KOPT-K1 (cell line): ENCODE measurements around the gene TCEANC2.

Experiments used
- H3K27ac ChIP-seq: fragments of 200-600 bp; sonication (generic); 2 replicates; pipeline ENCODE4 v1.5.1; 2016; ENCODE audit warnings: antibody characterized with exemption, mild to moderate bottlenecking, low read depth, low read length; ENCODE audit not compliant: poor library complexity, severe bottlenecking
- H3K36me3 ChIP-seq: fragments of 200-600 bp; sonication (generic); 2 replicates; pipeline ENCODE4 v1.5.1; 2017; ENCODE audit warnings: antibody characterized with exemption, mild to moderate bottlenecking, low read length, moderate library complexity; ENCODE audit not compliant: insufficient read depth
- H3K9me3 ChIP-seq: fragments of 200-600 bp; sonication (generic); 2 replicates; pipeline ENCODE4 v1.5.1; 2017; ENCODE audit warnings: antibody characterized with exemption, low read length, mild to moderate bottlenecking; ENCODE audit not compliant: insufficient read depth, poor library complexity, severe bottlenecking

The TCEANC2 gene

GRCh38 chr1:54139711-54140110, 86.3 kb downstream of the TCEANC2 start:
- Histone ChIP-seq H3K9me3 (no peaks in the 10 kb centered on the region), H3K27ac (no peak overlapping the region), H3K36me3 (no peaks in the 10 kb centered on the region)

- no peaks in the 10 kb centered on the region for H3K9me3 ChIP-seq
- H3K27ac ChIP-seq = no peak overlapping the region
- no peaks in the 10 kb centered on the region for H3K36me3 ChIP-seq
These were observed 88.9 kb downstream of the TCEANC2 start for GRCh38 chr1:54142146-54142900.

DNA sequence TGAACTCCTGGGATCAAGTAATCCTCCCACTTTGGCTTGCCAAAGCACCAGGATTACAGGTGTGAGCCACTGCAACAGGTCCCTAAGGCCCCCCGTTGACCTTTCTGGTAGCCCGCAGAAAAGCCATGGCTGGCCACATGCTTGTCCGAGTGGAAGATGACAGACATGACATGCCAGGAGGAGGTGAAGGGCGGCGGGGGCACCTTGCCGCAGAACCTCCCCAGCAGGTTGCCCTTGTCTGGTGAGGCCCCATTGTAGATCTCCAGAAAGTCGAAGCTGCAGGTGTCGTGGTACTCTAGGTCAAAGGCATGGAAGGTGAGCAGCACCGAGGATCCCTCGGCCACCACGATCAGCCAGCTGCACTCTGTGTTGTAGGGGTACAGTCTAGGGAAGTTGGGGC, 91.0 kb downstream of the TCEANC2 start:
- Histone ChIP-seq H3K9me3 (no peaks in the 10 kb centered on the region), H3K27ac (no peak overlapping the region), H3K36me3 (no peaks in the 10 kb centered on the region)

- H3K27ac ChIP-seq = no peak overlapping the region
- no peaks in the 10 kb centered on the region for H3K9me3 ChIP-seq
- H3K36me3 ChIP-seq = no peaks in the 10 kb centered on the region
These were observed 96.3 kb downstream of the TCEANC2 start for GRCh38 chr1:54149734-54150133.

DNA sequence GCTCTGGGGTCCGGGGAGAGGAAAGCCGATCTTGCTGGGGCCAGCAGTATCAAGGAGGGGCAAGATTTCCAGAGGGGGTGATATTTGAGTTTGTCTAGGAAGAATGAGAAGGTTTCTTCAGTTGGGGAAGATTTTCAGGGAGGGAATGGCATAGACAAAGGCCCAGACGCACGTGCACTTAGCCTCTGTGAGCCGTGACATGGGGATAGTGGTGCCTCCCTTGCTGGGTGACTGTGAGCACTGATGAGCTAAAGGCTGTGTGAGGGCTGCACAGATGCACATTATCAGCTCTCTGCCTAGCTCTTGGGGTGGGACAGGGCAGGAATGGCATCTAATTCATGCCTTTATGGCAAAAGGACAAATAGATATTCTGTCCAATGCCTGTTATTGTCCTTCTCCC, 97.6 kb downstream of the TCEANC2 start:
- Histone ChIP-seq H3K27ac (no peak overlapping the region), H3K9me3 (no peaks in the 10 kb centered on the region), H3K36me3 (no peaks in the 10 kb centered on the region)

DNA sequence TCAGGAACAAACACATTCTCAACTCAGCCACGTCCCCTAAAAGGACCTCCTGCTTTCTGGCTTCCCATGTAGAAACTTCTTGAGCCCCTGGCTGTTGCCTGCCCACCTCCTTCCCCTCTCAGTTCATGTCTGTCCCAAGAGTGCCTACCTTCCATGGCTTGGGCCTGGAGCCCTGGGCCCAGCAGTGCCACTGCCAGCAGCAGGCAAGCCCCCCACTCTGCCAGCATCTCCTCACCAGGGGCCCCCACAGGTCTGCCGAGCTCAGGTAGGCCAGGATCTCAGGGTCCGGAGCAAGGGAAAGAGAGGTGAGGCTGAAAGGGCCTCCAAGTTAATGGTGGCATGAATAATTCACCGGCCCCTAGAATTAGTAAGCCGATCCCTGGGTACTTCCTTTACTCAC, 99.3 kb downstream of the TCEANC2 start, which contains the start of gene CDCP2:
TSS of gene CDCP2 (minus strand) at position 305 of the 400 bp plus-strand sequence. CDS start at position 227, 78 bp downstream.
- Histone ChIP-seq H3K9me3 (no peaks in the 10 kb centered on the region), H3K36me3 (no peaks in the 10 kb centered on the region), H3K27ac (no peak within 1 kb of the TSS)

DNA sequence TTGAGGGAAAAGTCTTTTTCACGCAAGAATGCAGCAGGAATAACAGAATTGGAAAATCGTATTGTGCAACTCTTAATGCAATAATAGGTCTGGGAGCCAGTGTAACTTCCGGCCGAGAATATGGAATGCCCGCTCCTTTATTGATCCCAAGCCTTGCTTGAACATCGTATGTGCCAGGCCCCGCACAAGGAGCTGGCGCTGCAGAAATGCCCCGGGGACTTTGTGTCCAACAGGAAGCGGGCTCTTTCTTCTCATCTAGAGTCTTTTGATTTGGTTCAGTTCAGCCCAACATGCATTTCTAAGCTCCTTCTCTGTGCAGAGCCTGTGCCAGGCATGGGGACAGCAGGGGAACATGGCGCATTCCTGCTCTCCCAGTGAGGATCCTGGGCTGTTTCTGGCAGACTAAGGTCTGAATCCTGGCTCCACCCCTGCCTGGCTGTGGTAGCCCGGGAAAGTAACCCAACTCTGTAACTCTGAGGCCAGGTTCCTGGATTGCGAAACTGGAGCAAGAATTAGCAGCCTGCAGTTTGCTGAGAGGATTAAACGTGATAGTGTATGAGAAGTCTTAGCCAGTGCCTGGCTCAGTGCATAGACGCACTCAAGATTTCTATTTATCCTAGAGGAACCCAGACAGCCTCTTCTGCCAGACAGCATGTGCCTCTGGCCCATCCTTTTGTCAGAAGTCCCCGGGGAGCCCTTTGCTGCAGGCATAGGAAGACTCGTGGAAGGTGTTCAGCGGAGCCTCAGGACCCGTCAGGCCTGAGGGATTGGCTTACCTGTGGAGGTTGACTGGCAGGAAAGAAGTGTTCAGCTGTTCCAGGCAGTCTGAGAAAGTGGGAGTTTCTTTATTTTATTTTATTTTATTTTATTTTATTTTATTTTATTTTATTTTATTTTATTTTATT, 100.4 kb downstream of the TCEANC2 start:
- Histone ChIP-seq H3K9me3 (no peaks in the 10 kb centered on the region), H3K36me3 (no peaks in the 10 kb centered on the region), H3K27ac (no peak overlapping the region)
